Testis (tissue), 3 donors: ENCODE measurements around the gene EPSTI1. TPM values are rescaled to one million over a fixed set of nuclear protein-coding genes. Genes with fewer than 3 reads are reported as not detected.
A peak's percentile ranks its signal among the peaks of the same experiment; 100 is the strongest.

Experiments used
- DNase-seq: peaks from one replicate; pipeline ENCODE4 v3.0.0-alpha.2; 2019
- H3K27ac ChIP-seq, 2 donors: fragments of 200-600 bp; sonication (generic); one replicate each; pipeline ENCODE4 v1.5.1; 2019
- H3K27me3 ChIP-seq: fragments of 200-600 bp; sonication (generic); one replicate; pipeline ENCODE4 v1.5.1; 2019
- H3K36me3 ChIP-seq: fragments of 200-600 bp; sonication (generic); one replicate; pipeline ENCODE4 v1.5.1; 2017; ENCODE audit warnings: low read depth; ENCODE audit errors: missing control alignments
- H3K4me1 ChIP-seq: fragments of 200-600 bp; sonication (generic); one replicate; pipeline ENCODE4 v1.5.1; 2019
- H3K4me3 ChIP-seq, 2 donors: fragments of 200-600 bp; sonication (generic); one replicate each; pipeline ENCODE4 v1.5.1; 2017 to 2019
- H3K9me3 ChIP-seq: fragments of 200-600 bp; sonication (generic); one replicate; pipeline ENCODE4 v1.5.1; 2017
- CTCF ChIP-seq, 3 experiments: fragments of 450-650 bp in 2 of 3; fragments of 200-600 bp in 1 of 3; sonication (generic) in 1 of 3; IDR thresholded peaks; one replicate each; pipeline ENCODE4 v1.5.1; 2016 to 2019; ENCODE audit warnings: antibody characterized with exemption in 3 of 3, mild to moderate bottlenecking in 2 of 3, moderate library complexity in 1 of 3
- POLR2A ChIP-seq: fragments of 450-650 bp; IDR thresholded peaks from one replicate; pipeline ENCODE4 v1.6.1; 2017; ENCODE audit warnings: antibody characterized with exemption, mild to moderate bottlenecking, moderate library complexity
- WGBS, 2 donors: methylation state at CpG; one replicate each; pipeline ENCODE4 v1.1.5; 2018; 5-methylcytosine and 5-hydroxymethylcytosine counted together
- intact Hi-C: fragments of 100-400 bp; cut with DNase I; formaldehyde crosslinking; loops from one replicate; pipeline ENCODE4 v1.15.1; 2023; ENCODE audit warnings: low total_unique reads
- polyA plus RNA-seq: library from polyadenylated mRNA; stranded (reverse); fragments of 350-450 nt; fragmentation: Illumina TruSeq; extraction: RNeasy Lipid Tissue Mini Kit (QIAGEN cat#74804); gene quantifications from one replicate; pipeline ENCODE4 v1.2.3, GENCODE V29; 2014; ENCODE audit warnings: low read depth, low replicate concordance; ENCODE audit not compliant: insufficient read depth
- total RNA-seq, 2 donors: library from RNA; depleted of rRNA; stranded (reverse); fragments of >200 nt; gene quantifications; one replicate each; pipeline ENCODE4 v1.2.3, GENCODE V29; 2016

Gene EPSTI1
- total and polyA plus RNA-seq, 3 donors from 2014 or later: 9.6 to 12.5 (median 11.4) TPM

GRCh38 chr13:43008596-43008995 lies 16.6 kb upstream of the EPSTI1 start:
- intact Hi-C loops: no loop called here
- 72 to 90% methylated on average over 3 of the region's 3 CpGs for WGBS, 2 donors

GRCh38 chr13:43006893-43007631 lies 15.0 kb upstream of the EPSTI1 start:
- Histone ChIP-seq H3K4me1 (peaks cover 12% of the 10 kb centered on the region), H3K27me3 (no peaks in the 10 kb centered on the region), H3K27ac (peak overlapping the region; percentile 31 to 57), H3K36me3 (no peaks in the 10 kb centered on the region), H3K4me3 (no peak overlapping the region), H3K9me3 (no peaks in the 10 kb centered on the region)
- TF ChIP-seq POLR2A: no peak
- no peak for TF ChIP-seq CTCF (IDR thresholded peaks at IDR 0.05)
- WGBS, 2 donors: 49 to 73% methylated on average over 3 of the region's 3 CpGs
- intact Hi-C loops: no loop called here
- DNase-seq: no peak

More at GRCh38 chr13:43008596-43008995, 16.6 kb upstream of the EPSTI1 start:
- no peak for TF ChIP-seq POLR2A
- no peak for TF ChIP-seq CTCF (IDR thresholded peaks at IDR 0.05)
- DNase-seq: no peak
- Histone ChIP-seq H3K4me1 (peaks cover 12% of the 10 kb centered on the region), H3K4me3 (no peak overlapping the region), H3K27me3 (no peaks in the 10 kb centered on the region), H3K9me3 (no peaks in the 10 kb centered on the region), H3K36me3 (no peaks in the 10 kb centered on the region), H3K27ac (no peak overlapping the region)

- peak overlapping the region; percentile 12 to 65 for H3K27ac ChIP-seq
- WGBS, 2 donors: 92 to 95% methylated on average over 3 of the region's 3 CpGs
- intact Hi-C loops: no loop called here
Measured at GRCh38 chr13:43005460-43006236, 13.6 kb upstream of the EPSTI1 start.

GRCh38 chr13:43003729-43004128 lies 11.7 kb upstream of the EPSTI1 start:
- intact Hi-C loops: no loop called here

More at GRCh38 chr13:43005460-43006236, 13.6 kb upstream of the EPSTI1 start:
- Histone ChIP-seq H3K9me3 (no peaks in the 10 kb centered on the region), H3K4me3 (no peak overlapping the region), H3K27me3 (no peaks in the 10 kb centered on the region), H3K36me3 (no peaks in the 10 kb centered on the region), H3K4me1 (peaks cover 12% of the 10 kb centered on the region)
- no peak for TF ChIP-seq POLR2A
- TF ChIP-seq CTCF (IDR thresholded peaks at IDR 0.05): no peak
- no peak for DNase-seq

More at GRCh38 chr13:43003729-43004128, 11.7 kb upstream of the EPSTI1 start:
- Histone ChIP-seq H3K4me3 (no peak overlapping the region), H3K27me3 (no peaks in the 10 kb centered on the region), H3K27ac (no peak overlapping the region), H3K36me3 (no peaks in the 10 kb centered on the region), H3K9me3 (no peaks in the 10 kb centered on the region), H3K4me1 (peaks cover 12% of the 10 kb centered on the region)
- no peak for DNase-seq
- WGBS, 2 donors: 93 to 94% methylated on average over 6 of the region's 6 CpGs
- TF ChIP-seq POLR2A: no peak
- no peak for TF ChIP-seq CTCF (IDR thresholded peaks at IDR 0.05)
